ENCODE results near the gene PCDH10. TPM values are rescaled to one million over a fixed set of nuclear protein-coding genes. Genes with fewer than 3 reads are reported as not detected.

Gene PCDH10
- total RNA-seq, 1 donor from 2014 or later, result 0.53 TPM

- Mint-ChIP-seq H3K9me3 (ENCODE audit: low read depth) (no peaks in the 10 kb centered on the region), H3K36me3 (ENCODE audit: insufficient read depth) (no peaks in the 10 kb centered on the region), H3K27ac (no peak overlapping the region), H3K4me1 (ENCODE audit: low read depth) (no peaks in the 10 kb centered on the region), H3K27me3 (no peaks in the 10 kb centered on the region), H3K4me3 (ENCODE audit: low read depth) (no peak overlapping the region)
- TF ChIP-seq CTCF (IDR thresholded peaks at IDR 0.05; ENCODE audit: unreplicated experiment), result peak; percentile 10
- DNase-seq (ENCODE audit: low spot score, unreplicated experiment), result no peak
These were observed 11.5 kb upstream of the PCDH10 start for GRCh38 chr4:133137571-133137970.

DNA sequence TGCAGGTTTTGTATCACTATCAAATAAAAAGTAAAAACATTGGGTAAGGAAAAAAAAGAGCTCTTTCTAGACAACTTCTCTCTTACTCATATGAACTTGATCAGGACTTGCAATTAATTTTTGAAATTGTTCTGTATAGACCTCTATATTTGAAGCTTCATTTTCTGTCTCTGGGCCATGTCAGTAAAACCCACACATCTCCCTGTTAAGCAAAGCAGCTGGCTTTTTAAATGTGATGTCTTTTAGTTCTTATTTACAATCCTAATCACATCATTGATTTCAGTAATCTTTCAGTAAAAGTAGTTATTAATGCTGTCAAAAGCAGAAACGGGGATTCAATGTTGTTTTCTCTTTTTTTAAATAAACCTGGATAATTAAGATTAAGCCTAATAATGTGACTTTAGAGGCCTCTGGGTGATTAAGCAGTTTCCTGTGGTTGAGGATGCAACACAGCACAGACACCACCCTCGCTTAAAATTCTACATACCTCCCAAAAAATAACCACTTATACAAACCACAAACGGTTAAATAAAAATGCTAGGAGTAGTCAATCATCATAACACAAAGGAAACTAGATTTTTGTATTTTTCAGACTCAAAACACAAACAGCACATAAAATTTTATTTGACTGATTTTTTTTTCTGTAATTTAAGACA lies 5.2 kb upstream of the PCDH10 start:
- no peaks in the 10 kb centered on the region for H3K9me3 Mint-ChIP-seq (ENCODE audit: low read depth)
- H3K27ac Mint-ChIP-seq, result no peak overlapping the region
- DNase-seq (ENCODE audit: low spot score, unreplicated experiment), result no peak
- H3K27me3 Mint-ChIP-seq, result peaks cover 40% of the 10 kb centered on the region
- no peak for TF ChIP-seq CTCF (IDR thresholded peaks at IDR 0.05; ENCODE audit: unreplicated experiment)
- no peak overlapping the region for H3K4me3 Mint-ChIP-seq (ENCODE audit: low read depth)
- H3K4me1 Mint-ChIP-seq (ENCODE audit: low read depth), result peaks cover 20% of the 10 kb centered on the region
- H3K36me3 Mint-ChIP-seq (ENCODE audit: insufficient read depth), result no peaks in the 10 kb centered on the region

DNA sequence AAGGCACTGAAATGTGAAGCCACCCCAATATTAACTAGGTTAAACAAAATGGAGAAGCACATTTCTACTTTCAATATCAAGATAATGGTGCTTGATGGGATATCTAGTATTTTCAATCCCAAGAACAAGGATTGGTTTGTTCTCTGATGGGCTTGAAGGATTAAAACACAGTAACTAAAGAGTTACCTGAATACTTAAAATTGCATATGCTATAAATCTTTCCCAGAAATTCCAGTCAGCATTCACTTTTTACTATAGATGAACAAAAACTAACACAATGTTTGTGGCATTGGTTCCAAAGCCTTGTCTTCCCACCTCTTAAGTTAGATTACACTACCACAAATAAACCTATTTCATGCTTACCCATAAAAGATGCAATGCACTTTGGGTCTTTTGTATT lies 3.9 kb upstream of the PCDH10 start:
- TF ChIP-seq CTCF (IDR thresholded peaks at IDR 0.05; ENCODE audit: unreplicated experiment), result no peak
- Mint-ChIP-seq H3K4me3 (ENCODE audit: low read depth) (no peak overlapping the region), H3K9me3 (ENCODE audit: low read depth) (no peaks in the 10 kb centered on the region), H3K4me1 (ENCODE audit: low read depth) (peaks cover 32% of the 10 kb centered on the region), H3K36me3 (ENCODE audit: insufficient read depth) (no peaks in the 10 kb centered on the region), H3K27ac (no peak overlapping the region), H3K27me3 (peaks cover 53% of the 10 kb centered on the region)
- no peak for DNase-seq (ENCODE audit: low spot score, unreplicated experiment)

- peaks cover 60% of the 10 kb centered on the region for H3K27me3 Mint-ChIP-seq
- no peaks in the 10 kb centered on the region for H3K36me3 Mint-ChIP-seq (ENCODE audit: insufficient read depth)
- peaks cover 38% of the 10 kb centered on the region for H3K4me1 Mint-ChIP-seq (ENCODE audit: low read depth)
- TF ChIP-seq CTCF (IDR thresholded peaks at IDR 0.05; ENCODE audit: unreplicated experiment), result no peak
- DNase-seq (ENCODE audit: low spot score, unreplicated experiment), result no peak
- no peak overlapping the region for H3K27ac Mint-ChIP-seq
- peak overlapping the region; percentile 64 for H3K4me3 Mint-ChIP-seq (ENCODE audit: low read depth)
- no peaks in the 10 kb centered on the region for H3K9me3 Mint-ChIP-seq (ENCODE audit: low read depth)
These were observed 3.1 kb upstream of the PCDH10 start for GRCh38 chr4:133145758-133146573.

- TF ChIP-seq CTCF (IDR thresholded peaks at IDR 0.05; ENCODE audit: unreplicated experiment), result peak; percentile 94
- DNase-seq (ENCODE audit: low spot score, unreplicated experiment), result peak; percentile 55
- Mint-ChIP-seq H3K4me1 (ENCODE audit: low read depth) (peaks cover 43% of the 10 kb centered on the region), H3K27me3 (peaks cover 68% of the 10 kb centered on the region), H3K36me3 (ENCODE audit: insufficient read depth) (no peaks in the 10 kb centered on the region), H3K4me3 (ENCODE audit: low read depth) (peak overlapping the region; percentile 70), H3K9me3 (ENCODE audit: low read depth) (no peaks in the 10 kb centered on the region), H3K27ac (no peak overlapping the region)
These were observed 2.4 kb upstream of the PCDH10 start for GRCh38 chr4:133146574-133147241.
